H1 (cell line): ENCODE results near the gene DOCK1. TPM values are rescaled to one million over a fixed set of nuclear protein-coding genes. Genes with fewer than 3 reads are reported as not detected.

Experiments used
- CTCF ChIA-PET: fragments of 300-600 bp; sonication (Branson Sonifier 250); formaldehyde crosslinking; loops from one replicate; lab custom pipeline; 2021; ENCODE audit not compliant: partially characterized antibody; lab: Charles Lee
- POLR2A ChIA-PET: fragments of 300-600 bp; sonication (Branson Sonifier 250); formaldehyde crosslinking; loops from one replicate; lab custom pipeline; 2021; ENCODE audit warnings: inconsistent platforms; ENCODE audit not compliant: partially characterized antibody; lab: Charles Lee
- DNase-seq, 2 experiments: peaks; one replicate each; pipeline versions ENCODE4 v3.0.0 to v3.0.0-alpha.2; 2010 to 2022; ENCODE audit warnings: low spot score in 2 of 2, low read depth in 1 of 2, mixed read lengths in 1 of 2
- FAIRE-seq: peaks from 2 replicates; lab custom pipeline; 2011; peaks lifted over from hg19 to GRCh38; lab: Jason Lieb, UNC
- H2AFZ ChIP-seq: 2 replicates; pipeline ENCODE4 v1.8.1; 2012; ENCODE audit warnings: low read length, inconsistent platforms
- H2AK5ac ChIP-seq: 2 replicates; pipeline ENCODE4 v1.6.1; 2013; ENCODE audit warnings: low read depth, low read length
- H2BK120ac ChIP-seq: replicated peaks from 2 replicates; pipeline ENCODE3; 2013; ENCODE audit warnings: low read depth, low read length, inconsistent platforms
- H2BK12ac ChIP-seq: 2 replicates; pipeline ENCODE4 v1.6.1; 2013; ENCODE audit warnings: low read depth, low read length
- H2BK15ac ChIP-seq: 2 replicates; pipeline ENCODE4 v1.6.1; 2013; ENCODE audit warnings: low read length
- H2BK20ac ChIP-seq: 2 replicates; pipeline ENCODE4 v1.6.1; 2013; ENCODE audit warnings: low read length
- H2BK5ac ChIP-seq: 2 replicates; pipeline ENCODE4 v1.6.1; 2013; ENCODE audit warnings: low read depth, low read length
- H3K14ac ChIP-seq: 2 replicates; pipeline ENCODE4 v1.6.1; 2013; ENCODE audit warnings: inconsistent platforms; ENCODE audit not compliant: insufficient read length
- H3K18ac ChIP-seq: 2 replicates; pipeline ENCODE4 v1.6.1; 2013; ENCODE audit warnings: low read length; ENCODE audit errors: extremely low read depth
- H3K23ac ChIP-seq: 2 replicates; pipeline ENCODE4 v1.6.1; 2013; ENCODE audit warnings: inconsistent platforms; ENCODE audit not compliant: insufficient read length
- H3K23me2 ChIP-seq: 2 replicates; pipeline ENCODE4 v1.6.1; 2013; ENCODE audit warnings: low read depth, low read length
- H3K27ac ChIP-seq: 2 replicates; pipeline ENCODE4 v1.6.1; 2011; ENCODE audit warnings: low read depth, low read length, inconsistent platforms
- H3K27me3 ChIP-seq, 4 experiments: replicated peaks in 1 of 4; 1 replicate in 1 of 4; 2 replicates in 3 of 4; pipeline versions ENCODE4 v1.6.1 to v1.8.1; 2011 to 2013; ENCODE audit warnings: low read length in 3 of 4, mild to moderate bottlenecking in 3 of 4, inconsistent platforms in 2 of 4, mixed read lengths in 2 of 4, moderate library complexity in 1 of 4; ENCODE audit not compliant: control insufficient read depth in 3 of 4, insufficient read depth in 3 of 4; ENCODE audit errors: extremely low read depth in 1 of 4
- H3K36me3 ChIP-seq, 4 experiments: 2 replicates each; pipeline versions ENCODE4 v1.6.1 to v1.8.1; 2011 to 2013; ENCODE audit warnings: mild to moderate bottlenecking in 4 of 4, low read length in 3 of 4, moderate library complexity in 2 of 4, control low read depth in 1 of 4, inconsistent platforms in 1 of 4; ENCODE audit not compliant: insufficient read depth in 4 of 4, control insufficient read depth in 2 of 4
- H3K4ac ChIP-seq: replicated peaks from 2 replicates; pipeline ENCODE3; 2013; ENCODE audit warnings: low read length, low read depth, mixed read lengths, inconsistent platforms; ENCODE audit not compliant: insufficient read length
- H3K4me1 ChIP-seq, 4 experiments: replicated peaks in 1 of 4; 1 replicate in 1 of 4; 2 replicates in 3 of 4; pipeline versions ENCODE4 v1.6.1 to v1.8.1; 2011 to 2013; ENCODE audit warnings: low read length in 3 of 4, inconsistent platforms in 2 of 4, mixed read lengths in 1 of 4; ENCODE audit not compliant: insufficient read depth in 4 of 4, control insufficient read depth in 3 of 4
- H3K4me2 ChIP-seq, 2 experiments: 2 replicates each; pipeline versions ENCODE4 v1.6.1 to v1.8.1; 2011 to 2013; ENCODE audit warnings: low read depth in 2 of 2, low read length in 2 of 2, control low read depth in 1 of 2, inconsistent platforms in 1 of 2, mild to moderate bottlenecking in 1 of 2; ENCODE audit not compliant: insufficient read depth in 1 of 2
- H3K4me3 ChIP-seq, 4 experiments: fragments of 200-600, 300-600 bp in 1 of 4; sonication (generic), shearing (Covaris generic), sonication (Bioruptor Twin) in 1 of 4; 2 replicates each; pipeline versions ENCODE4 v1.5.1 to v1.8.1; 2011 to 2016; ENCODE audit warnings: low read length in 4 of 4, low read depth in 3 of 4, control low read depth in 2 of 4, inconsistent platforms in 2 of 4, mild to moderate bottlenecking in 2 of 4, mixed read lengths in 1 of 4, moderate library complexity in 1 of 4; ENCODE audit not compliant: insufficient read depth in 2 of 4; ENCODE audit errors: extremely low read depth in 1 of 4
- H3K56ac ChIP-seq: replicated peaks from 2 replicates; pipeline ENCODE3; 2013; ENCODE audit warnings: low read depth, mild to moderate bottlenecking, mixed read lengths, low read length, inconsistent platforms; ENCODE audit not compliant: insufficient read length
- H3K79me1 ChIP-seq: 2 replicates; pipeline ENCODE4 v1.6.1; 2013; ENCODE audit warnings: low read depth, low read length, control low read depth
- H3K79me2 ChIP-seq, 2 experiments: 2 replicates each; pipeline versions ENCODE4 v1.6.1 to v1.8.1; 2012 to 2013; ENCODE audit warnings: low read length in 2 of 2, mild to moderate bottlenecking in 2 of 2, inconsistent platforms in 1 of 2; ENCODE audit not compliant: insufficient read depth in 2 of 2, control insufficient read depth in 1 of 2
- H3K9ac ChIP-seq, 4 experiments: replicated peaks in 1 of 4; 1 replicate in 1 of 4; 2 replicates in 3 of 4; pipeline versions ENCODE4 v1.6.1 to v1.8.1; 2011 to 2013; ENCODE audit warnings: low read depth in 3 of 4, low read length in 3 of 4, control low read depth in 2 of 4, mild to moderate bottlenecking in 2 of 4, moderate library complexity in 2 of 4, inconsistent platforms in 1 of 4; ENCODE audit errors: extremely low read depth in 1 of 4
- H3K9me3 ChIP-seq, 2 experiments: 2 replicates each; pipeline versions ENCODE4 v1.6.1 to v1.8.1; 2012 to 2013; ENCODE audit warnings: mild to moderate bottlenecking in 2 of 2, moderate library complexity in 2 of 2, control low read depth in 1 of 2, inconsistent platforms in 1 of 2, low read depth in 1 of 2, low read length in 1 of 2, mixed read lengths in 1 of 2; ENCODE audit not compliant: insufficient read depth in 2 of 2
- H4K20me1 ChIP-seq, 2 experiments: replicated peaks in 1 of 2; 2 replicates each; pipeline versions ENCODE3 to v1.8.1; 2011 to 2013; ENCODE audit warnings: inconsistent platforms in 2 of 2, low read length in 2 of 2, mild to moderate bottlenecking in 1 of 2; ENCODE audit not compliant: insufficient read depth in 2 of 2, control insufficient read depth in 1 of 2
- H4K5ac ChIP-seq: 2 replicates; pipeline ENCODE4 v1.6.1; 2013; ENCODE audit warnings: low read length, low read depth, mixed read lengths, inconsistent platforms; ENCODE audit not compliant: insufficient read length
- H4K8ac ChIP-seq: 2 replicates; pipeline ENCODE4 v1.8.0; 2013; ENCODE audit warnings: mild to moderate bottlenecking, moderate library complexity, low read length, inconsistent platforms; ENCODE audit not compliant: insufficient read depth; ENCODE audit errors: extremely low read depth
- H4K91ac ChIP-seq: replicated peaks from 2 replicates; pipeline ENCODE3; 2013; ENCODE audit warnings: low read length, mixed read lengths, inconsistent platforms; ENCODE audit not compliant: insufficient read length
- SP2 ChIP-seq: IDR thresholded peaks from 2 replicates; pipeline ENCODE4 v1.6.1; 2012; ENCODE audit warnings: mild to moderate bottlenecking, low read length, inconsistent platforms
- SP4 ChIP-seq: IDR thresholded peaks from 2 replicates; pipeline ENCODE4 v1.6.1; 2012; ENCODE audit warnings: low read length, inconsistent platforms
- WGBS, 2 experiments: shearing (Covaris generic) in 1 of 2; methylation state at CpG; one replicate each; pipeline versions ENCODE4 v1.1.6 to v1.1.7; 2013 to 2015; ENCODE audit warnings: low lambda C conversion rate in 2 of 2, mixed read lengths in 2 of 2, inconsistent platforms in 1 of 2, low coverage in 1 of 2, missing lambda C conversion rate in 1 of 2; ENCODE audit not compliant: insufficient replicate concordance in 2 of 2, insufficient coverage in 1 of 2, insufficient read length in 1 of 2; ENCODE audit errors: extremely low coverage in 1 of 2, missing lambda C conversion rate in 1 of 2; 5-methylcytosine and 5-hydroxymethylcytosine counted together
- polyA plus RNA-seq, 7 experiments: library from polyadenylated mRNA; depleted of rRNA in 3 of 7; stranded (reverse) in 5 of 7; unstranded in 2 of 7; fragments of >200 nt in 5 of 7; fragments of 200-250 nt in 2 of 7; gene quantifications; 1 replicate in 5 of 7; 2 replicates in 1 of 7; 4 replicates in 1 of 7; pipeline versions ENCODE4 v1.2.1 to v1.2.3, GENCODE V29; 2011 to 2013; ENCODE audit warnings: missing spikeins in 2 of 7, mixed read lengths in 2 of 7
- total RNA-seq: library from RNA; stranded (reverse); fragmentation: NEBNext Ultra II Directional; extraction: Animal tissue kit (Norgen Biotek cat#: 25700); gene quantifications from 2 replicates; pipeline ENCODE4 v1.2.1, GENCODE V29; 2021

Gene DOCK1
- total and polyA plus RNA-seq, 2 of the 8 experiments (the other 6 are each of a cell fraction or from before 2014, with no cell fraction given): 11.6 to 53.0 TPM

GRCh38 chr10:127453706-127454105, 548.5 kb downstream of the DOCK1 start:
- no peak overlapping the region for H2BK120ac ChIP-seq
- no peak overlapping the region for H4K91ac ChIP-seq
- H3K9ac ChIP-seq: no peak overlapping the region
- ChIA-PET POLR2A (no interaction called here), CTCF (no interaction called here)
- H3K23ac ChIP-seq: no peak overlapping the region
- H3K4ac ChIP-seq: no peak overlapping the region
- FAIRE-seq: no peak
- DNase-seq: no peak
- H2BK15ac ChIP-seq: no peak overlapping the region
- no peak overlapping the region for H2BK5ac ChIP-seq
- no peak overlapping the region for H3K56ac ChIP-seq
- H3K79me2 ChIP-seq: no peaks in the 10 kb centered on the region
- no peak overlapping the region for H3K4me2 ChIP-seq
- H3K4me3 ChIP-seq: no peak overlapping the region
- H3K14ac ChIP-seq: no peak overlapping the region
- no peaks in the 10 kb centered on the region; a peak in 1 of 4 replicates for H3K9me3 ChIP-seq
- H2BK20ac ChIP-seq: no peak overlapping the region
- no peak overlapping the region for H2BK12ac ChIP-seq
- H4K5ac ChIP-seq: no peak overlapping the region
- H3K27me3 ChIP-seq: no peaks in the 10 kb centered on the region
- no peaks in the 10 kb centered on the region; a peak in 1 of 8 replicates for H3K36me3 ChIP-seq
- H4K8ac ChIP-seq: no peak overlapping the region
- no peaks in the 10 kb centered on the region for H4K20me1 ChIP-seq
- H3K4me1 ChIP-seq: 0 out of 7 replicates have a peak, but pooled peaks cover 0 to 4% (median 0%) of the 10 kb centered on the region in 4 experiments
- WGBS, 2 experiments: 96% methylated on average over 8 of the region's 8 CpGs; no CpG with 5 or more reads in 1 of the 2 experiments
- no peak overlapping the region for H3K27ac ChIP-seq
- H3K18ac ChIP-seq: no peak overlapping the region
- no peak overlapping the region for H2AK5ac ChIP-seq
- H2AFZ ChIP-seq: no peak overlapping the region
- no peaks in the 10 kb centered on the region for H3K23me2 ChIP-seq
- no peaks in the 10 kb centered on the region for H3K79me1 ChIP-seq
- TF ChIP-seq SP2 (no peak), SP4 (no peak)
